HPDE6-E6E7 (cell line): Measurements from ENCODE around the gene ATP9B.

Source experiments
- DNase-seq: peaks from one replicate; pipeline ENCODE4 v3.0.0; 2011; ENCODE audit warnings: missing footprints; ENCODE audit errors: extremely low spot score

Gene ATP9B

GRCh38 chr18:79328887-79329286 is 259.7 kb downstream of the ATP9B start:
- DNase-seq: no peak

DNA sequence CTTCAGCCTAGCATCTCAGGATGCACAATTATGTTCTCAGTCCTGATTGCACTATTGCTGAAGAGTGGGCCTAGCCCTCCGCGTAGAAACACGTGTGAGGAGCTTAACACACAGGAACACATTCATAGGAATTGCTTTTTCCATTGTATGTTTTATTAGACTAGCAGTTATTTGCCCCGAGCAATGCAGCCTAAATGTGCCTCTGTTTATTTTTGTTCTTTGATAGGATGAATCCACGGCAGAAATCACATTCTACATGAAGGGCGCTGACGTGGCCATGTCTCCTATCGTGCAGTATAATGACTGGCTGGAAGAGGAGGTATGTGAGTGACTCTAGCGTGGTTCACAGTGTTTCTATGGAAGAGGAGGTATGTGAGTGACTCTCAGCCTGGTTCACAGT is 260.6 kb downstream of the ATP9B start:
- no peak for DNase-seq

DNA sequence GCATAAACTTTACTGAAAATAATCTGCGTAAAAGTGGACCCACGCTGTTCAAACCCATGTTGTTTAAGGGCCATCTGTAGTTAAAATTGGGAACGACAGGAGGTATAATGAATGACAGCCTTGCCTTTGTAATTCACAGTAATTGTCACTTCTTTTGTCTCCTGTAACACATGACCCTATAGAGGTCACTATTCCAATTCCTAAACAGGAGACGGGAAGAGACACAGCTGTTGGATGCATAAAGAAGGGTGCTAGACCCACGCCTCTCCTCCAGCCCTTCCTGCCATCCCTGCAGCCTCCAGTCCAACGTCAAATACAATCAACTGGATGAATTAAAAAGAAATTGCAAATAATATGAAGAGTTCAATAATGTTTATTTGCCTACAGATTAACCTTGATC is 263.5 kb downstream of the ATP9B start:
- DNase-seq: no peak

- no peak for DNase-seq
These were observed 263.9 kb downstream of the ATP9B start for GRCh38 chr18:79333046-79333445.

DNA sequence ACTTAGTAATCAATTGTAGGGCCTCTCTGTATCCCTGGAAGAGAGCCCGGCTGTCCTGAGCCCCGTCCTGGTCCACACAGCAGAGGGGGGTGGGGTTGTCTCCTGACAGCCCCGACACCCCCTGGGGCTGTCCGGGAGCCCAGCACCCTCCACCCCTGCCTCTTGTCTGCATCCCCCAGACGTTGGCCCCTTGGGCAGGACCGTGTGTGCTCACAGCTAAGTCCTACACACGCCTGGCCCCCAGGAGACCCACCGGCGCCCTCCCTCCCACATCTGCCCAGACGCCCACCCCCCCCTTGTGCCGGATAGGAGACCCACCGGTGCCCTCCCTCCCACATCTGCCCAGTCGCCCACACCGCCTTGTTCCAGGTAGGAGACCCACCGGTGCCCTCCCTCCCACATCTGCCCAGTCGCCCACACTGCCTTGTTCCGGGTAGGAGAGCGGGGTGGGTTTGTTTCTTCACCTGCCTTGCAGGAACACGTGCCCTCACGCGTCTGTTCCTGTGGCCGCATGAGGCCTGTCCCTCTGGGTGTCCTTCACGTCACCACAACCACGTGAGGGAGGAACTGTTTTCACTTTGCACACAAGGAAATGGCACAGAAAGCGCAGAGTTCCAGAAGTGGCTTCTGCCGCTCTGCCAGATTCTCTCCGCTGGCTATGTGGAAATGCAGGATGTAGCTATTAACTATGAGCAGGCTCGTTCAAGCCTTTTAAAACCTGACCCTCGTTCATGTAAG is 265.5 kb downstream of the ATP9B start:
- DNase-seq: no peak

DNA sequence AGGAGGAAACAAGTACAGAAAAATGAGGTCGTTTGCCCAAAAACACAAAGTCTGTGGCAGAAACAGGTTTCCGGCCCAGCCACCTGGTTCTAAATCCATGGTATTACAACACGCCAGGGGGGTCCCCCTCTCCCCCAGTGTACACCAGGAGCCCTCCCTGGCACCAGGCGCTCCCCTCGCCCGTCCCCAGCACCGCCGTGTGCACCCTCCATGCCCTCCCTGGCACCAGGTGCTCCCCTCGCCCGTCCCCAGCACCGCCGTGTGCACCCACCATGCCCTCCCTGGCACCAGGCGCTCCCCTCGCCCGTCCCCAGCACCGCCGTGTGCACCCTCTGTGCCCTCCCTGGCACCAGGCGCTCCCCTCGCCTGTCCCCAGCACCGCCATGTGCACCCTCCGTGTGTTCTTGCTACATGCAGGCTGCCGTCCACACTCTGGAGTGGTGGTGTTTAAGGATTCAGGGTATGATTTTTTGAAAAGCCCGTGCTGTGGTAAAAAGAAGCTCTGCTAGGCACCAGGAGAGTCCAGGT is 266.7 kb downstream of the ATP9B start:
- DNase-seq: no peak

- DNase-seq: no peak
These were observed 267.5 kb downstream of the ATP9B start for GRCh38 chr18:79336556-79337142.

DNA sequence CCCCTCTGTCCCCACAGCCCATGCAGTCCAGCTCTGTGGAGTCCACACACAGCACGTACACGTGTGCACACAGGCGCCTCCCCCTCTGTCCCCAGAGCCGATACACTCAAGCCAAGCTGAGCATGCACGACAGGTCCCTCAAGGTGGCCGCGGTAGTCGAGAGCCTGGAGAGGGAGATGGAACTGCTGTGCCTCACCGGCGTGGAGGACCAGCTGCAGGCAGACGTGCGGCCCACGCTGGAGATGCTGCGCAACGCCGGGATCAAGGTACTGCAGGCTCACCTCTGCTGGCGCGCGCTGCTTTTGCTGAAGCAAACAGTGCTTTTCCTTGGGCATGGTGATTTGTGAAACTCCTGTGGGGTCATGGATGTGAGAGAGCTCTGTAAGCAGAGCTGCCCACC is 268.0 kb downstream of the ATP9B start:
- no peak for DNase-seq

DNA sequence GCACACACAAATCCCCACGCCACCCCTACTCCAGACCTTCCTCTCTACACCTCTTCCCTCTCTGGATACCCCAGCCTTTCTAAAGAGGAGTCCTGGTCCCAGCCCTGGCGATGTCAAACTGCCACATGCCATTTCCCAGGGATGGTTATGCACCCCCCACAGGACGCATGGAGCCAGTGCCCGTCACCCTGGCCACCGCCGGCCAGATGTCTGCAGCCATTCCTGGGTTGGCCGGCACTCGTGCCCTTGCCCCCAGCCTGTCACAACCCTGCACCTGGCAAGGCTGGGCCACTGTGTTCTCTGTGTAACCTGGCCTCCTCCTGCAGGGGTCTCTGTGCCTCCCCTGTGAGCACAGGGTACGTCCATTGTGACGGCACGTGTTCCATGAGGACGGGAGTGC is 268.4 kb downstream of the ATP9B start:
- no peak for DNase-seq

- DNase-seq: no peak
These were observed 270.1 kb downstream of the ATP9B start for GRCh38 chr18:79339094-79339908.

DNA sequence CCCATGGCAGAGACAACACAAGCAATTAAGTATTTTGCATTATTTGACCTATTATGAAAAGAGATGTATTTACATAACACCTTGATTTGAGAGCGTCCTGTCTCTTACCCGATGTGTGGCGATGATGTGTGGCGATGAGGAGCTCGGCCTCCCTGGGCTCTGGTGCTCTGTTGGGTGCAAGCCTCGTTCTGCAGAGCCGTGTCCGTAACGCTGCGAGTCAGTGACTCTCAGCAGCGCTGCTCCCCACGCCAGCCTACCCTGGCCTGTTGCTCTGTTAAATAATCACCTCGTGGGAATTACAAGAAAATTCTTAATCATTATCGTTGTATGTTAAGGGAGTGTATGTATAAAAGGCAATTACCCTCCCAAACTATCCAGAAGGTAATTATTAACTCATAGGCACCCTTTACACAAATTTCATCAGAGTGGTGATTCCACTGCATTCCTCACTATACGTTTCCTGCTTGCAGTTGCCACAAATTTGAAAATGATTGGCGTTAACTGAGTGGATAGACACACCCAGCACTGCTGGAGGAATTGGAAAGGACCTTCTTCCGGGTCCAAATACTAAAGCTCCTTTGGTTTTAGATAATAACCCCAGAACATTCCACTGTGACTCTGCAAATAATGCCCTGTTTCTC is 274.5 kb downstream of the ATP9B start:
- peak; percentile 19 for DNase-seq

GRCh38 chr18:79344208-79344581 is 275.0 kb downstream of the ATP9B start:
- DNase-seq: no peak

GRCh38 chr18:79345366-79345765 is 276.2 kb downstream of the ATP9B start:
- DNase-seq: no peak

GRCh38 chr18:79345981-79346380 is 276.8 kb downstream of the ATP9B start:
- DNase-seq: no peak

GRCh38 chr18:79348066-79348465 is 278.9 kb downstream of the ATP9B start:
- DNase-seq: no peak

- no peak for DNase-seq
These were observed 283.2 kb downstream of the ATP9B start for GRCh38 chr18:79352432-79352831.

DNA sequence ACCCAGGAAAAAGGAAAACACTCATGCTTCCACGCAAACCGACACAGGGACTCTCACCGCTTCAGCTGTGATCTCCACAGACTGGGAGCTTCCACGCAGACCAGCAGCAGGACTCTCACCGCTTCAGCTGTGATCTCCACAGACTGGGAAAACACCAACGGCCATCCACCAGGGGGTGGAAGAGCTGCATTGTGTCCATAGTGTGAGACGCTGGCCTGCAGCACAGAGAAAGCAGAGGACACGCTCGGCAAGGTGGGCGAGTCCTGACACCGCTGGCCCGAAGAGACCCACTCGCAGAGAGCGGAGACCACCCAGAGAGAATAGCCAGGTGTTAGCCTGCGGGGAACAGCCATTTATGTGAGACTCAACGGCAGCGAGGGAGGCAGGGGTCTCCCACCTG is 284.1 kb downstream of the ATP9B start:
- DNase-seq: no peak

- no peak for DNase-seq
These were observed 285.2 kb downstream of the ATP9B start for GRCh38 chr18:79354350-79354749.

GRCh38 chr18:79355433-79356335 is 286.5 kb downstream of the ATP9B start:
- no peak for DNase-seq

- DNase-seq: no peak
These were observed 287.2 kb downstream of the ATP9B start for GRCh38 chr18:79356435-79356834.

GRCh38 chr18:79360933-79361332 is 291.7 kb downstream of the ATP9B start:
- no peak for DNase-seq
